IPS DF 19.7 (cell line): ENCODE measurements around the gene DLEC1.
A peak's percentile ranks its signal among the peaks of the same experiment; 100 is the strongest.

ENCODE experiments used
- DNase-seq: peaks from one replicate; pipeline ENCODE4 v3.0.0-alpha.2; 2013; ENCODE audit warnings: low read depth, low spot score

The DLEC1 gene, protein sequence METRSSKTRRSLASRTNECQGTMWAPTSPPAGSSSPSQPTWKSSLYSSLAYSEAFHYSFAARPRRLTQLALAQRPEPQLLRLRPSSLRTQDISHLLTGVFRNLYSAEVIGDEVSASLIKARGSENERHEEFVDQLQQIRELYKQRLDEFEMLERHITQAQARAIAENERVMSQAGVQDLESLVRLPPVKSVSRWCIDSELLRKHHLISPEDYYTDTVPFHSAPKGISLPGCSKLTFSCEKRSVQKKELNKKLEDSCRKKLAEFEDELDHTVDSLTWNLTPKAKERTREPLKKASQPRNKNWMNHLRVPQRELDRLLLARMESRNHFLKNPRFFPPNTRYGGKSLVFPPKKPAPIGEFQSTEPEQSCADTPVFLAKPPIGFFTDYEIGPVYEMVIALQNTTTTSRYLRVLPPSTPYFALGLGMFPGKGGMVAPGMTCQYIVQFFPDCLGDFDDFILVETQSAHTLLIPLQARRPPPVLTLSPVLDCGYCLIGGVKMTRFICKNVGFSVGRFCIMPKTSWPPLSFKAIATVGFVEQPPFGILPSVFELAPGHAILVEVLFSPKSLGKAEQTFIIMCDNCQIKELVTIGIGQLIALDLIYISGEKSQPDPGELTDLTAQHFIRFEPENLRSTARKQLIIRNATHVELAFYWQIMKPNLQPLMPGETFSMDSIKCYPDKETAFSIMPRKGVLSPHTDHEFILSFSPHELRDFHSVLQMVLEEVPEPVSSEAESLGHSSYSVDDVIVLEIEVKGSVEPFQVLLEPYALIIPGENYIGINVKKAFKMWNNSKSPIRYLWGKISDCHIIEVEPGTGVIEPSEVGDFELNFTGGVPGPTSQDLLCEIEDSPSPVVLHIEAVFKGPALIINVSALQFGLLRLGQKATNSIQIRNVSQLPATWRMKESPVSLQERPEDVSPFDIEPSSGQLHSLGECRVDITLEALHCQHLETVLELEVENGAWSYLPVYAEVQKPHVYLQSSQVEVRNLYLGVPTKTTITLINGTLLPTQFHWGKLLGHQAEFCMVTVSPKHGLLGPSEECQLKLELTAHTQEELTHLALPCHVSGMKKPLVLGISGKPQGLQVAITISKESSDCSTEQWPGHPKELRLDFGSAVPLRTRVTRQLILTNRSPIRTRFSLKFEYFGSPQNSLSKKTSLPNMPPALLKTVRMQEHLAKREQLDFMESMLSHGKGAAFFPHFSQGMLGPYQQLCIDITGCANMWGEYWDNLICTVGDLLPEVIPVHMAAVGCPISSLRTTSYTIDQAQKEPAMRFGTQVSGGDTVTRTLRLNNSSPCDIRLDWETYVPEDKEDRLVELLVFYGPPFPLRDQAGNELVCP (N-terminal part only)

GRCh38 chr3:38039101-38039898 lies at the start of gene DLEC1:
Gene DLEC1, plus strand, starts transcription at chr3:38039208. Its CDS starts 18 bp downstream, at chr3:38039226.
- peak; percentile 63 for DNase-seq

DNA sequence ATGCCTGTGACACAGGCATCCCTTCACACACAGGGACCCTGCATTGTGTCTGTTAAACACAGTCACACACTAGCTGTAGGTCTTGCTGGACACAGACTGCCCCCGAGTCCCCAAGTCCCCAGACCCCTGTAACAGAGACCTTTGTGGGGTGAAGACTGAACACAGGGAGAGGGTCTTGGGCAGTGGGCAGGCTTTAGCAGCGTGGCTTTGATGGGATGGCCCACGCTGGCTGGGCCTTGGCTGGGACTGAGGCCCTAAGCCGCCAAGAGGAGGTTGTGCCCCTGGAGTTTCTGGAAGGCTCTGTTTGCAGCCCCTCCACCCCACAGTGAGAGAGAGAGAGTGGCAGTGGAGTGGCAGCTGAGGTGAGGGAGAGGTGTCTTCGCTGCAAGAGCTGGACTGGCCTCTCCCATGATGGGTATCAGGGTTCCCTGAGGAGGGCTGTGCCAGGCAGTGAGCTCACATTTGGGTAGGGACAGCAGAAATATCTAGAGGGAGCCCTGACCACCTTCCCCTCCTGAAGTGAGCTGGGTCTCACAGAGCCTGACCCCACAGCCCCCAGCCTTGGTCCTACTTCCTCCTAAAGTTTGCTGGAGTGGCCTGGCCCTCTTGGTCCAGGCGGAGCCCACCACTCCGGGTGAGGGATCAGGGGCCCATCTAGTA lies 49.1 kb upstream of the DLEC1 start:
- no peak for DNase-seq

DNA sequence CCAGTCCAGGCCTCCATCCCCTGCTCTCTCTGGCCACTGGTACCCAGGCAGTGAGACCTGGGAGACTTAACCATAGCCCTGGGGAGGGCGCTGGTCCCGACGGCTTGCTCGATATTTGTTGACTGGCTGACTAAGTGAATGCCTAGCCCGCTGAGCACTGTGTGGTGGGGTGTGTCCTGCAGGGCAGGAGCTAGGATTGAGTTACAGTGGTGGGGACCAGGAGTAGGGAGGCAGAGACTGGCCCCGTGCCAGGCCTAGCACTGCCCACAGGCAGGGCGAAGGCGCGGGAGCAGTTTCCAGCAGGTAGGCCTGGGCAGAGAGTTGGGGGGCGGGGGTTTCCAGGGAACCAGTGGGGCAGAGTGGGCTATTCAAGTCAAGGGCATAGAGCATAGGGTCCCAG lies 48.5 kb upstream of the DLEC1 start, which contains the start of gene VILL:
TSS of gene VILL (plus strand) at position 260 of the 400 bp plus-strand sequence. CDS start 2,887 bp downstream, outside the sequence.
- no peak for DNase-seq

DNA sequence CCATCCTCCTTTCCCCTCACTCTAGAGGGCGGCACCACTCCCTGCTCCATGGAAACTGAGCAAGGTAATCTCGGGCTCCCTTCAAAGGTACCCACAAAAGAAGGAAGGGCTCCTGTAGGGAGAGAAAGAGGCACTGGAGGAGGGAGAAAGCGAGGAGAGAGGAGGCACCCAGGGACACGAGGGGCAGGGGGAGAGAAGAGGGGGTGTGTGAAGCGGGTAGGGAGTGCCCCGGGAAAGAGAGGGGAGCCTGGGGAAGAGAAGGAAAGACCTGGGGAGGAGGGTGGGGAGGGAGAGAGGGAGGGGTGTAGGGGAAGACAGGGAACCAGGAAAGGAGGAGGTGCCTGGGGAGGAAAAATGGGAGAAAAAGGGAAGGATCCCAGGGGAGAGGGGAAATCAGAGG lies 47.9 kb upstream of the DLEC1 start:
- DNase-seq: no peak

DNA sequence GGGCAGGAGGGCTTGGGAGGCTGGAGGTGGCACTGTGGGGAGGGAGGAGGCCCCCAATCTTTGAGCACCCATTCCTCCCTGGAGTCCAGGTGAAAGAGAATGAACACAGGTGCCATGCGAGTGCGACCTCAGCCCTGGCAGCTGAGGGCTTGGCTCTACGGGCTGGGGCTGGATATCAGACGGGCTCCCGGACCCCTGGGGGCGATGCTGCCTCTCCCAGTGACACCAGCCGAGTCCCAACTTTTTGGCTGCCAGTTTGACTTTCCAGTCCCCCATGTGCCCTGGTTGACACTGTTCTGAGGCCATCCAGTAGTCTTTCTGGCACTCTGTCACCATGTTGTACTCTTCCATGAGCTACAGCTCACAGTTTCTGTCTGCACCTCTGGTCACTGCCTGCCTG lies 47.2 kb upstream of the DLEC1 start:
- DNase-seq: no peak

- DNase-seq: no peak
Observed at GRCh38 chr3:37992271-37993066, 46.5 kb upstream of the DLEC1 start.

DNA sequence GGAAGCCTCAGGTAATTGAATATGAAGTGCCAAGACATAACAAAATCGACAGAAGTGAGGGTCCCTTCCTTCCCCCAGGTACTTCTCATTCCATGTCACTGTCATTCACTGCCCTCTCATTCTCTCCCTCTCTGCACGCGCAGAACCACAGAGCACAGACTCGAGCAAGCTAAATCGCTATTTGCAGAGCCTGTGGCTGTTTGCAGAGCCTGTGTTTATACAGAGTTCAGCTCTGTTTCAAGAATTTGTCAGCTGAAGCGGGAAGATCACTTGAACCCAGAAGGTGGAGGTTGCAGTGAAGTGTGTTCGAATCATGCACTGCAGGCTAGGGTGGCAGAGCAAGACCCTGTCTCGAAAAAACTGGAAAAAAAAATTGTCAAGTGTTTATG lies 45.9 kb upstream of the DLEC1 start:
- no peak for DNase-seq

- no peak for DNase-seq
Observed at GRCh38 chr3:37993460-37993819, 45.6 kb upstream of the DLEC1 start.

GRCh38 chr3:37993820-37994638 lies 45.0 kb upstream of the DLEC1 start:
- no peak for DNase-seq

- DNase-seq: no peak
Observed at GRCh38 chr3:37994639-37994972, 44.4 kb upstream of the DLEC1 start.

- DNase-seq: no peak
Observed at GRCh38 chr3:37995652-37996641, 43.1 kb upstream of the DLEC1 start.

DNA sequence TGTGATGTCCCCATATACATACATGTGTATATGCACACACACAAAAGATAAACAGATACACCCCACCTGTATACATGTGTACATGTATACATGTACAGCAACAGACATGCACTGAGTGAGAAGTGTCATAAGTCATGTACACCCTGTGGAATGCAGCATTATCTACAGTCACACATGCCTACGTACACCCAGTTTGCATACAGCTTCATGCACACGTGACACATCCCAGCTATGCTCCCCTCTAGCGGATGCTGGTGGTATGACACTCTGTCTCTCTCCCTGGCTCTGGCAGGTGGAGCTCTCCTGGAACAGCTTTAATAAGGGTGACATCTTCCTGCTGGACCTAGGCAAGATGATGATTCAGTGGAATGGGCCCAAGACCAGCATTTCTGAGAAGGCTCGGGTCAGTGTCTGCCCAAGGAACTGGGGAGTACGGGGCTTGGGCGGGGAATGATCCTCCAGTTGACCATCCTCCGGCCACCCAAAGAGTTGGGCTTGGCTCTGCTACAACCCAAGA lies 42.2 kb upstream of the DLEC1 start:
- DNase-seq: no peak

DNA sequence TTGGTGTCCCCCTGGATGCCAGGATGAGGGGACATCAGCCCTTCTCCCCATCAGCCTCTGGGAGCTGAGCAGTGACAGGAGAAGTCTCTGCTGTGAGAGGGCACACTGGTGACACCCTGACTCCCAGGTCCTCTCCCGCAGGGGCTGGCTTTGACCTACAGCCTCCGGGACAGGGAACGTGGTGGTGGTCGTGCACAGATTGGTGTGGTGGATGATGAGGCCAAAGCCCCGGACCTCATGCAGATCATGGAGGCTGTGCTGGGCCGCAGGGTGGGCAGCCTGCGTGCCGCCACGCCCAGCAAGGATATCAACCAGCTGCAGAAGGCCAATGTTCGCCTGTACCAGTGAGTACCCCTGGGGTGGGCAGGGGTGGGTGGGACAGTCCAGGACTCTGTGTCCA lies 41.7 kb upstream of the DLEC1 start:
- DNase-seq: no peak

DNA sequence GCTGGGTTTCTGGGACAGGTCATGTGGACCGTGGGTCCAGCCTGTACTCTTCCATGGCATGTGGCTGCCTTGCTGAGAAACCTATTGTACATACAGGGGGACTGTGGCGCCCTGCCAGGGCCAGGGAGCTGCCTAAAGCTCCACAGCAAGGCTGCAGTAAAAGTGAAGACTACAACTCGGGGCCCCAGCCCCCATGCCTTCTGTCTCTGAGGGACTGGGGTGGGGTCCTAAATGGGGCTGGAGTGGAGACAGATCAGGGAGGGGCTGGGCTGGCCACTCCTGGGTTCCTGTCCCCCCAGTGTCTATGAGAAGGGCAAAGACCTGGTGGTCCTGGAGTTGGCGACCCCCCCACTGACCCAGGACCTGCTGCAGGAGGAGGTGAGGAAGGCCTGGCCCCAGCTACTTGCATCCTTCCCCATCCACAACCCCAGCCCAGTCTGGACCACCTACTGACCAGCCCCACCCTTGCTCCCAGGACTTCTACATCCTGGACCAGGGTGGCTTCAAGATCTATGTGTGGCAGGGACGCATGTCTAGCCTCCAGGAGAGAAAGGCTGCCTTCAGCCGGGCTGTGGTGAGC lies 41.1 kb upstream of the DLEC1 start:
- no peak for DNase-seq

DNA sequence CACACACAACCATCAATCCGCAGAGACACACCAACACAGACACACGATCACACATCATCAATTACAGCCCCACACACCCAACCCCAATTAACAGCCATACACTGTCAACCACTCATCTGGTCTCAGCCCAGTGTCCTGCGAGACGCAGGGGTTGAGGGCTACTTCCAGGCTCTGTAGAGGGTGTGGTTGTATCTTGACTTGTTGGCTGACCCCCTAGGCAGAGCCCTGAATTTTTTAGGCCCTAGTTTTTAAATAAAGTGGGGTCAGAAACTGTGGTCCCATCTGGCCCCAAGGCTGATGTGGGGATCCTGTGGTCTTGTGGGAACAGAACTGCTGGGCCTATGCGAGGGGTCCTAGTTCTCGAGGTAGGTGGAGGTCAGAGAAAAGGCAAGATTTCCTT lies 39.2 kb upstream of the DLEC1 start:
- no peak for DNase-seq

- DNase-seq: no peak
Observed at GRCh38 chr3:38000242-38000916, 38.6 kb upstream of the DLEC1 start.
